NCI-H524 (cell line): Measurements from ENCODE around the gene OLA1.

Experiments
- DNase-seq, 2 experiments: peaks; one replicate each; lab custom pipeline; 2025; lab: John Stamatoyannopoulos, UW

Gene OLA1

DNA sequence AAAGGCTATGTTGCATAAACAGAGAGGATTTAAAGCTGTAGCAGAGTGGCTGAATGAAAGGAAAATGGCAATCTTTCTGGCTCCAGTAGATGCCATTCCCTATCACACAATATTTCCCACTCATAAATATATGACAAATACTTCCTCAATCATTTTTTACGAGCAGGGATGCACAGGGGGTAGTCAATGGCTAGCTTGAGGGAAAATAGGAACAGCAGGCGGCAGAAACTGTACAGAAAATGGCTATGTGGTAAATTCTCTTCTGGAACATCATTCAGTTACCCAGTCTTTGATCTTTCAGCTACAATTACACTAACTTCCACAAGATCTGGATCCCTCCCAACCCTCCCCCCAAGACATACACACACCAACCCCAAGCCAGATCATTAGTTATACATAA is 127.2 kb downstream of the OLA1 start:
- DNase-seq = no peak

DNA sequence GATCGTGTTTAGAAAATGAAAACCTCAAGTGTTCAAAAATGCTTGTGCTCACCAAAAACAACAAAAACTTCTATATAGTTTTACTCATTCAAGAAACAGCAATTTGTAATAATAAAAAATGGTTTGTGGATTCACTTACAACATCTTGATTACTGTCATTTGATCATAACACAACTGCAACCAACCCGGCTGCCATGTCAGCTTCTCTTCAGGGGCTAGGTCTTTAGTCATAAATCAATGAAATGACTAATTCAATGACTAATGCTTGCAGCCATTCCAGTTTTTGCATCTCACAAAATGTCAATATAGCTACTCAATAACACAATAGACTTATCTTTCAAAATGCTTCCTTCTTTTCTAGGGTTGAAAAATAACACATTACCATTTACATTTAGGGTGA is 128.0 kb downstream of the OLA1 start:
- peak in 1 of 2 experiments; percentile 18 for DNase-seq

DNA sequence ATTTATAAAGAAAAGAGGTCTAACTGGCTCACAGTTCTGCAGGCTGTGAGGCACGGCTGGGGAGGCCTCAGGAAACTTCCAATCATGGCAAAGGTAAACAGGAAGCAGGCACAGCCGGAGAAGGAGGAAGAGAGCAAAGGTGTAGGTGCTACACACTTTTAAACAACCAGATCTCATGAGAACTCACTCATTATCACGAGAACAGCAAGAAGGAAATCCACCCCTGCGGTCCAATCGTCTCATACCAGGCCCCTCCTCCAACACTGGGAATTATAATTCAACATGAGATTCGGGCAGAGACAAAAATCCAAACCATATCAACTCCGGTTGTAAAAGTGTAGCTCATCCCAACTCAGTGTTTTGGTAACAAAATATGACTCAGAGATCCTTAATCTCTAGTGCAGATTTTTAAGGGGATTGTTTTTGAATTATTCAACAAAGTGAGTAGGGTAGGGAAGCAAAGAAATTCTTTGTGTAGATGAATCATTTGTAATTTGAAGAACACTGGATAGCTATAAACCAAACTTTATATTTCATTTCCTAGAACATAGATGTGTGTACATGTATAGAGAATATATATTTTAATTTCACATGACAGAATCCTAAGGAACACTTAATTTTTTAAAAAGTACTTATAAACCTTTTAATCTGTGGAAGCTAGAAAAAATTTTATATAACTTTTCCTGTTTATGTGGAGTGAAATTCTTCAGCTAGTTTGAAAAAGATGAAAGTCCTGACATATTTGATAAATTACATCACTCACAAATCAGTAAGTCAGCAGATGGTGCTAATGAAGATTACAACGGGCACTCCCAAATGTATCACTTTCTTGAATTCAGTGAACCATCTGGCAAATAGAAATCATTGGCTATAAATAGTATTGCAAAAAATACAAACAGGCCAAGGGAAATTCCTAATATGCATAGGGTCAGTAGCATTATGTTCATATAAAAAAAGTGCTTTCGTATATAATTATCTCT is 130.1 kb downstream of the OLA1 start:
- peak; percentile 36 to 81 for DNase-seq

DNA sequence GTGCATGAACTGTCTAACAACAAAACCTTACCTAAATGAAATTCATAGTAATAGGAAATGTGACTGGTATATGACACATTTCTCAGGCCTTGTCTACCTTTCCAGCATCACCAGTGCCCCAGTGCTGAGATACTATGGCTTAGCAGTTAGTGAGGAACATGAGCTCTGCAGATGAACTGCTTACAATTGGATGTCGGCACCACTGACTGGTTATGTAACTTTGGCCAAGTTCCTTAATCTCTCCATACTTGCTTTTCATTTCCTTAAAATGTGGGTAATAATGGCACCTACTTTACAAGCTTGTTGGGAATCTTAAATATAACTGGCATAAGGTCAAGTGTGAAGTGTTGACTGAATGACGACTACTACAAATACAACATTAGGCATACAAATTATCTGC is 136.3 kb downstream of the OLA1 start:
- no peak for DNase-seq

DNA sequence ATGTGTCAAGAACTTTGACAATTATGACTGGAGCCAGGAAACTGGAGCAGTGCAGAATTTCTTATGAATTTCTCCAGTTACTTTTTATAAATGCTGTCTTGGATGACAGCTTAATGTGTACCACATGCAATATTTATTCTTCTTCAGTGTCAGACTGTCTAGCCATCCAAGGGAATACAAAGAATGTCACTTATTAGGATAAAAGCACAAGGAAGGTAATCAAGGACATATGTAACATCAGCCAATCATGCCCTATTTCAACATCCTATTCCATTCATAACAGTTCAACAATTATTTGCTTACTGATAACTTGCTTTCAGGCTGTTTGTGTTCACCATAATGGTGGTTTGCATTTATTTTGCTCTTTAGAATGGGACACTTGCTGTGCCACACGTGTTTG is 139.8 kb downstream of the OLA1 start:
- DNase-seq = no peak

DNA sequence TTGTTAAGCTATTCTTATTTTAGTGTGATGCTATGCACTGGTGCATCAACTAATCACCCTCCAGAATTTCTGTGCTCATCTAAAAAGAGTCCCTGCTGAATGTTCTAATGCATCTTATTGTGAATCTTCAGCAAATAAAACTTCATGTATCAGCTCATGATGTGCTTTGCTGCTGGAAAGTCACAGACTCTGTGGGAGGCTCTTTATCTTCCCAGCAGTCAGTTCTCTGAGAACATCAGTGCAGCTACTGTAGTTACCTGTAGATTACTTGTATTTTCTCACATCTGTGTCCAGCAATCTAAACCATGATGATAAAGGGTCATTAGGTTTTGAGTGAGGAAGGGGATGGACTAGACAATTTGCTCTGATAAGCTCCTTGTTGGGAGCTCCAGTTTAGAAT is 141.6 kb downstream of the OLA1 start:
- no peak for DNase-seq

DNA sequence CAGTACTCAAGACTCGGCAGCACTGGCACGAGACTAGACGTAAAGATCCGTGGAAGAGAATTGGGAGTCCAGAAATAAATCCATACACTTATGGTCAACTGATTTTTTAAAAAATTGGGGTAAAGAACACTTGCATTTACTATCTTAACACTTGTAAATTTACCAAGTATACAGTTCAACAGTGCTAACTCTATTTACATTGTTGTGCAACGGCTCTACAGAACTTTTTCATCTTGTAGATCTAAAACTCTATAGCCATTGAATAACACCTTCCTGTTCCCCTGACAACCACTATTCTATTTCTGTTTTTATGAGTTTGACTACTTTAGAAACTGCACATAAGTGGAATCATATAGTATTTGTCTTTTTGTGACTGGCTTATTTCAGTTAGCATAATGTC is 153.8 kb downstream of the OLA1 start:
- no peak for DNase-seq

DNA sequence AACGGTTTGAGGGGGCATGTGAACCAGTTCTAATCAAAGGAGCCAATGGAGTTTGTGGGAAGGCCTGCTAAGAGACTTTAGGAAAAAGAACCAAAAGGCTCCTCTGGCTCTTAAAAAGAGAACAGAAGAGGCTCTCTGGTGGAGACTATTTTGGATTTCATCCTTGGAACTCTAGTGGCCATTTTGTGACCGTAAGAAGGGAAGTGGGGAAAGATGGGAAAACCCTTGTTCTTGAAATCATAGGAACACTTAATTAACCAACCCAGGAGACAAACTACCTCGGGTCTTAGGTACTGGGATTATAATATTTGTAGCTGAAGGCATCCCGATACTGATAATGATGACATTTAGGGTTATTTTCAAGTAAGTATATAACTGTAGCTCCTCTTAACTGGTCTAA is 157.9 kb downstream of the OLA1 start:
- DNase-seq = no peak

DNA sequence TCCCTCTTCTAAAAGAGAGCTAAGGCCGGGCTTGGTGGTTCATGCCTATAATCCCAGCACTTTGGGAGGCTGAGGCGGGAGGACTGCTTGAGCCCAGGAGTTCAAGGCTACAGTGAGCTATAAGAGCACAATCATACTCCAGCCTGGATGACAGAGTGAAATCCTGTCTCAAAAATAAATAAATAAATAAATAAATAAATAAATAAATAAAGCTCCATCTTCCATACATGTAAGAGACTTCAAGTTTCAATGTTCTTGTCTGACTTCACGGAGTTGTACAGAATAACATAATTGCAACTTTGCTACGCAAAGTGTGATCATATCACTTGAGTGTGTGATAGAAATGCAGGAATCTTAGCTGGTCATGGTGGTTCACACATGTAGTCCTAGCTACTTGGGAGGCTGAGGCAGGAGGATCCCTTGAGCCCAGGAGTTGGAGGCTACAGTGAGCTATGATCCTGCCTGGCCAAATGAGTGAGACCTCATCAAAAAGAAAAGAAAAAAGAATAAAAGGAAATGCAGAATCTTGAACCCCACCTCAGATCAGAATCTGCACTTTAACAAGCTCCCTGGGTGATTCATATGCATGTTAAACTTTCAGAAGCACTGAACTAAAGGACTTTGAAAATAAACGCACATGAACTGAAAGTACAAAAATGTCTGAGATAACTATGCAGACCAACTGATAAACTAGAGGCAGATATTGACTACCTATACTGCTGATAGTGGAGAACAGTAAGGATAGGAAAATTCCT is 159.4 kb downstream of the OLA1 start:
- no peak for DNase-seq

DNA sequence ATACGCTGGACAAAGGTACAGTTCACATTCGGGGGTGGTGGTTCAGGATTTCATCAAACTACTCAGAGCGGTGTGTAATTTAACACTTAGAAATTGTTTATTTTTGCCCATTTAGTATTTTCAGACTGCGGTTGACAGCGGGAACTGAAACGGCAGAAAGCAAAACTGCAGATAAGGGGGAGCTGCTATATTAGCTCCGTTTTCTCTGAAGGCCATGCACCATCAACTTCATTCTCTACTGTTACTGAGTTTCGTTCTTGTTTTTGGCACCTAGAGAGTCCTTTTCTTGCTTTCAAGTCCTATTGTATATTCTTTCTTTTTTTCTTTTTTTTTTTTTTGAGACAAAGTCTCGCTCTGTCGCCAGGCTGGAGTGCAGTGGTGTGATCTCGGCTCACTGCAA is 161.6 kb downstream of the OLA1 start:
- no peak for DNase-seq

DNA sequence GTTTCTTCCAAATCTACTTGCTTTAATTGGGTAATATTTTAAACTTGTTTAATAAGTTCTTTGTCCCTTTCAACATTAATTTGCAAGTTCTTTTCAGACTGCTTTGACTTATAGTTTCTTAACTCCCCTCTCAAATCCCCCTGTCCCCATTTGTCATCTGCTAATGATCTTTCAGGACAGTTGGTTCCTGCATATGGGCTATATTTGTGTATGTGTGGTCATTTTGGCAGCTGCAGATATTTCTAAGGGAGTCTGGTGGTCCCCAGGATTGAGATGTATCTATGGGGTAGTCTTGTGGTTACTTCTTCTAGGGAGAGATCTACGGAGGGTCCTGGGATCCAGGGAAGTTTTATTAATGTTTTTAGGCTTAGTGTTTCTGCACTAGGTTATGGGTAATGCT is 162.6 kb downstream of the OLA1 start:
- DNase-seq = no peak

DNA sequence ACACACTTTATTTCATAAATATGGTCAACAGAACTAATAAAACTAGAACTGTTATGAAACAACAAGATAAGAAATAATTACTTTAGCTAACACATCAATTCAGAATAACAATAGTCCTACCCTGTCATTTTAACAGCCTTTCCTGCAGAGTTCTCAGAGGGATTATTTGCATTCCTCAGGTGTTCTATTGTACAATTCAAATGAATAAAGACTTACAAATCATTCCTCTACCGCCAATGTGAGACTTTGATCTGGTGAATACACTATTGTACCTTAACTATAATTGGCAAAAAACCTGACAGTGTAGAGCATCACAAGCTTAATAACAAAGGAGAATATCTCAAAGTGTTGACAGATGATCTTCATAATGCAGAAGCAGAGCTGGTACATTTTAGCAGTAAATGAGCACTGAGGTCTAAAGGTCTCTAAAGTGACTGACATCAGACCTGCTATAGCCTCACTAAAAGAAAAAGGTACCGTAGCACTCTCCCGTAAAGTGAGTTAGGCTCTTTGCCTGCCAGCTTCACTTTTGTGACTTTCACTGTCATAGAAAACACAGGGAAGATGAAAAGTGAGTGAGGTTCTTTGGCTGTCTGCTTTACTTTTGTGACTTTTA is 164.4 kb downstream of the OLA1 start:
- DNase-seq = no peak

DNA sequence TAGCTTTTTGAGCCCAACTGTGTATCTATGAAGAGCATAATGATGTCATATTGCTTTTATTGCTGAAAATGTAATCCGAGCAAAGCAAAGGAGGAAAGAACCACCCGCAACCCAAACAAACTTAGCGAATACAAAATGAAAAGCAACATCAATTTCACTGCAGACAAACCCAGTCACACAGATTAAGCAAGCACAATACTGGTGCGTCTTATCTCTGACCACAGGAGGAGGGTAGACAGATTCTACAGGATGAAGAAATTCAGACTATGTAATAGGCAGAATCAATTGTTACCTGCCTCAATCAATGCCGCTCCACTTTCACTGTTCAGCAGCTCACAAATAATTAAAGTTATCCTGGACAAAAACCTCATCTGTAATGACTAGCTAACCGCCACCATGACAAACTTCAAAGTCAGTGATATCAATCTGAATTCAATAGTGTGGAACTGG is 167.6 kb downstream of the OLA1 start:
- no peak for DNase-seq

DNA sequence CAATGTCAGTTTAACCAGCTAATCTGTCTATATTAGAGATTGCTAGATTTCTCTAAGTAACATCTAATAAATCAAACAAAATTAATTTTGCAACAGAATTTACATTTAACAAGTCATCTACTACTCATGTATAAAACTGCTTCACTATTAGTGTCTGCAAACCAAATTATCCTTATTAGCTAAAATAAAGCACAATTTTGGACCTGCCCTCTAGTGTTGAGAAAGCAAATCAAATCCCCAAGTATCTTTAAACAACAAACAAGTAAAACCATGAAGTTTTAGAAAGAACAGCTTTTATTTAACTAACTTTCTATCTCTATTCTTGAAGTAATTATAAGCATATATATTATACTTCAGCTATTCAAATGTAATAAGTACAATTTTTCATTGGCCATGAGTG is 170.1 kb downstream of the OLA1 start:
- DNase-seq = no peak

DNA sequence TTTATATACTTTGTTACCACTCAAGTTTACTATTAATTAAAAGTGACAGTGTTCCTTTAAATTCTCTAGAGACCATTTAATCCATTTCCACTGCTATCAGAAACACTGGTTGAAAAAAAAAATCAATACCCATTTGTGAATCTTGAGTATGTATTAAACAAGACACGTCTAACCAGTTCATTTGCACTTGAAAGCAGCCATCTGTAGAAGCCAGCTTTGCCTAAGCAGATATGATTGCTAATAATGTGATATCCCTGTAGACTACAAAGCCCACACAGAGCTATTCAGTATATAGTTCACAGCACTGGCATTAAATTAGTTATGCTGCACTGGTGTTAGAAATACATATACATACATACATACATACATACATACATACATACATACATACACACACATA is 171.4 kb downstream of the OLA1 start:
- DNase-seq = peak in 1 of 2 experiments; percentile 70

DNA sequence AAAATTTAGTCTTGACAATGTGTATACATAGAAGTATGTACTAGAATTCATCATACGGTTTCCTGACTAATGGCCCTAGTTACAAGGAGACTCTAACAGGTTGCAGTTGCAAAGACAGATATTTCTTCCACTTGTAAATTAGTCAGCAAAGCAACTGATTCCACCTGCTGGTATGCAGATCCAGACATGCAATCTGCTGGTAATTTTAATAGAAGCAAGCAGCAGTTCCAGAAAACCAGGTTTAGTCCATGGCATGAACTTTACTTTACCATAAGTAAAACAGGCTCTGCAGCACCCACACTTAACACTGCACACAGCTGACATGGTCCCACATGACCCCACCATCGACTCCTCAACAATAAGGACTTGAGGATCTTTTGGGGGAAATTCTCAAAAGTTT is 172.3 kb downstream of the OLA1 start:
- DNase-seq = no peak

DNA sequence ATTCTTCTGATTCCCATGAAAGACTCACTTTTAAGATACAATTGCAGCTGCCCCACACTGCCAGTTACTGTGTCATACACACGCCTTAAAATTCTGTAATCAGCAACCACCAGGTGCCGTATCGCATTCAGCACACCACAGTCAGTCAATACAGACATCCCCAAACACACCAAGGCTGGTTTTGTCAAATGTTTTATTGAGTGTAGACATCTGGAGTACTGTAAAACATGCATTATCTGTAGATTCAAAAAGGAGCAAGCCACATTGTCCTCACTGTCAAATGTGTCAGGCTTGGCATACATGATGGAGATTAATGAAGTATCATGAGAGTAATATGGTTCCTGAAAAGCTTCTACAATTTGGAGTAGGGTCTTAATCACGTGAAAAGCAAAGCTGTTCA is 173.5 kb downstream of the OLA1 start:
- DNase-seq = no peak

DNA sequence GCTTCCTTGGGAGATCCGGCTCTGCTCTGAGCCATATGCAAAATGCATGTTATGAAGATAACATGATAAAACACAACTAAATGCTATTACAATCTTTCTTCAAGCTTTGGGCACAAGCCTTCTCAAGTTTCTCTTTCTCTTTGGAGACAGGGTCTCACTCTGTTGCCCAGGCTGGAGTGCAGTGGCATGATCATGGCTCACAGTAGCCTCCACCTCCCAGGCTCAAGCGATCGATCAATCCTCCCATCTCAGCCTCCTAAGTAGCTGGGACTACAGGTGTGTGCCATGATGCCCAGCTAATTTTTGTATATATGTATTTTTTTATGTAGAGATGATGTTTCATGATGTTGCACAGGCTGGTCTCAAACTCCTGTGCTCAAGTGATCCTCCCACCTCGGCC is 175.5 kb downstream of the OLA1 start:
- DNase-seq = no peak

DNA sequence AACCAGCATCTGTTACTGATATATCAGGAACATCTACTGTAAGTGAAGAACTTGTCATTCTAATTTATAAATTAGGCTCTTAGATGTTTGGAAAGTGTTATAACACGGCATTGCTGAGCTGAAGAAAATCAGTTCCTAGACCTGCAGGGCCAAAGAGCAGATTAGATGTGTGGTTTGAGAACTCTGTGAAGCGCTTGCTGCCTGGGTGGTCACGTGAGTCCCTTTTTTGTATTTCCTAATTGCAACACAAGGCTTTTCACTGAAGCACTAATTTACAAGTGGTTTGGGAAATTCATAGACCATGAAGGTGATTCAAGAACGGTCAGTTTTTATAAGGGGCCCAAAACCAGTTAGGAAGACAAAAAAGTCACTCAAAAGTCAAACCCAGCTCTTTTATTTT is 176.3 kb downstream of the OLA1 start:
- no peak for DNase-seq

DNA sequence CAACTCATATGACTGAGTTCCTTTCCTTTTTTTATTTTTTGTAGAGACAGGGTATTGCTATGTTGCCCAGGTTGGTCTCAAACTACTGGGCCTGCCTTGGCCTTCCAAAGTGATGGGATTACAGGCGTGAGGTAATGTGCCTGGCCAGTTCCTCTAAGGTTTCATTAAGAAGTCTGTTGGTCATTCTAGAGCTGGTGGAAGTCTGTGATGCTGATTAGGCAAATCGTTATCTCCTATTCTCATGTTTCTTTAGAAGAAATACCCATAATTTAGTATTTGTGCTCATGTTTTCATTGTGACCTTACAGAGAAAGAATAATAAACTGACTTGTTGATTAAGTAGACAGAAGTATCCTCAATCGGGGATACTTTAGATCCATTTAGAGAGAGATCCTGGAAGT is 177.0 kb downstream of the OLA1 start:
- no peak for DNase-seq

DNA sequence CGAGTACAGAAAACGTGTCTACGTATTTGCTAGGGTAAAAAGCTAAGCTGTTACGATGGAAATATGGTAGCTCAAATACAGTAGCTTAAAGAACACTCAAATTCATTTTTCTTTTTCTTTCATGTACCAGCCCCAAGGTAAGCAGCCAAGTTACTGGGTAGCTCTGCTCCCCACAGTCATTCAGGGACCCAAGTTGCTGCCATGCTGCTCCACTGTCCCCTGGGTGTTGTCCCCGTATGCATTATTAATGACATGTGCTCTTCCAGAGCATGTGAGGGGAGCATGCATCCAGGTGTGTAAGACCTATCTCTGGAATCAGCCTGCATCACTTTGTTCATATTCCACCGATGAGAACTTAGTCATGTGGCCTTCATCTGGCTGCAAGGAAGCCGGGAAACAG is 178.1 kb downstream of the OLA1 start:
- DNase-seq = no peak

DNA sequence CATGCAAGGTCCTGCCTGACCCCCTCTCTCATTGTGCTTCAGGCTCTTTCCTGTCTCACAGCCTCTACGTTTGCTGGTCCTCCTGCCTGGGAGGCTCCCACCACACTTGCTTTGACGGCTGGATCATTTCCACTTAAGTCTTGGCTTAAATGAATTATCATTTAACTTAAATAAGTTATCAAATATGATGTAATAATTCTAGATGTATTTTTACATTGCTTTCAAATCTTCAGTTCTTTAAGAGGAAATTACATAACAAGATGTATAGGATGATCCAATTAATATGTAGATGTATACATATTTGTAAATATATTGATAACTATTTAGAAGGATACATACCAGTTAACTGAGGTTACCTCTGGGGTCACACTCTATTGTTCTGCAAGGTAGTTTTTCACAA is 180.5 kb downstream of the OLA1 start:
- no peak for DNase-seq

DNA sequence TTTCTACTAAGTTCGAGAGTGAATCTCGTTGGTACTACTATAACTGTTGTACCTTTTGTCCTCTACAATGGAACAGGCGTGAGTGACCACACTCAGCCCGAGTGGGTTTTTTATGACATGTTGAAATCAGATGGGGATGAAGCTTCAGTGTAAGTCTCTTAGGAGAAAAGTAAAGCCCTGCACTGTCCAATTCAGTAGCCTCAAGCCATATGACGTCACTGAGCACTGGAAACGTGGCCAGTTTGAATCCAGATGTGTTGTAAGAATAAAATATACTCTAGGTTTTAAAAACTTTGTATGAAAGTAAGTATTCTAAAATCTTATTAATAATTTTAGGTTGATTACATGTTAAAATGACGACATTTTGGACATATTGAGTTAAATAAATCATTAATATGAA is 181.5 kb downstream of the OLA1 start:
- DNase-seq = no peak
